GM19043 (cell line): ENCODE measurements around the gene AURKB.
"Not testable (repeated sequence)": the region's sequence is repeated elsewhere in the genome, so short reads cannot be mapped to it uniquely, and the experiment has no call there.

Source experiments
- ATAC-seq: cut with Tn5 transposase; IDR thresholded peaks from one replicate; pipeline ENCODE4 v1.9.1; 2021; ENCODE audit warnings: low read depth; ENCODE audit not compliant: unreplicated experiment

Gene AURKB

GRCh38 chr17:8209907-8210760, at the start of gene AURKB:
AURKB (minus strand) TSS chr17:8210575; CDS start chr17:8210224, 351 bp downstream.
- ATAC-seq, result peak; percentile 79

DNA sequence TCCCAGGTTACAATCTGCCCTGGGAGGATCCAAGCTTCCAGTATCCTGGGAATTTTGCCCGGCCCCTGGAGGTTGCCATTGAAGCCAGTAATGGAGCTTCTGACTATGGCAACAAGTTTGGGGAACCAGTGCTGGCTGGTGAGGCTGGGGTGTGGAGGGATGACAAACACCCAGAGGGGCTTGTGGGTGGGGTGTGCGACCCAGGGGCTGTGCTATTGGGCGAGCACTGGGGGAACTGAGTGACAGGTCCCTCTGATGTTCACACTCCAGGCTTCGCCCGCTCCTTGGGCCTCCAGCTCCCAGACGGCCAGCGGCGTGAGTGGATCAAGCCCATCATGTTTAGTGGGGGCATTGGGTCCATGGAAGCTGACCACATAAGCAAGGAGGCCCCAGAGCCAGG, 47.4 kb upstream of the AURKB start:
- ATAC-seq, result no peak

DNA sequence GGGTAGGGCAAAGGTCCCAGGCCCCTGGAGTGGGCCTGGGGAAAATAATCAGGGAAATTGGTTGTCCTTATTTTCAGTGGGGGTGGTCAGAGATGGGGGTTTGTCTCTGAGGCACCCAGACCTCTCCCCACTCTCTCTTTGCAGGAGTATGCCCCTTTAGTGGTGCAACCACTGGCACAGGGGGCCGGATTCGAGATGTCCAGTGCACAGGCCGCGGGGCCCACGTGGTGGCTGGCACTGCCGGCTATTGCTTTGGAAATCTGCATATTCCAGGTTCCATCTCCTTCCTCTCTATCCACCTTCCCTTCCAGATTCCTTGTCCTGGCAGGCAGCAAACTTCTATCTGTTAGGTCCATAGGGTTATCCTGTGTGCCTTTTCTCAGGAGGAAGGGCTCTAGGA, 46.3 kb upstream of the AURKB start:
- no peak for ATAC-seq

DNA sequence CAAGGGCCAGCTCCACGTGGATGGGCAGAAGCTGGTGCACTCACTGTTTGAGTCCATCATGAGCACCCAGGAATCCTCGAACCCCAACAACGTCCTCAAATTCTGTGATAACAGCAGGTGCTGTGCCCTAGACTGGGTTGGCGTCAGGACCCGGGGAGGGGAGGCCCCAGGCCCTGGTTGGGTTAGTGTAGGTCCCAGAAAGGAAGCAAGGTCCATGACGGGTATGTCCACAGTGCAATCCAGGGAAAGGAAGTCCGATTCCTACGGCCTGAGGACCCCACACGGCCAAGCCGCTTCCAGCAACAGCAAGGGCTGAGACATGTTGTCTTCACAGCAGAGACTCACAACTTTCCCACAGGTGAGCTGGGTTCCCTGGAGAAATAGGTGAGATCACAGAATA, 45.9 kb upstream of the AURKB start:
- ATAC-seq, result no peak

- no peak for ATAC-seq
Measured at GRCh38 chr17:8255499-8255898, 45.1 kb upstream of the AURKB start.

DNA sequence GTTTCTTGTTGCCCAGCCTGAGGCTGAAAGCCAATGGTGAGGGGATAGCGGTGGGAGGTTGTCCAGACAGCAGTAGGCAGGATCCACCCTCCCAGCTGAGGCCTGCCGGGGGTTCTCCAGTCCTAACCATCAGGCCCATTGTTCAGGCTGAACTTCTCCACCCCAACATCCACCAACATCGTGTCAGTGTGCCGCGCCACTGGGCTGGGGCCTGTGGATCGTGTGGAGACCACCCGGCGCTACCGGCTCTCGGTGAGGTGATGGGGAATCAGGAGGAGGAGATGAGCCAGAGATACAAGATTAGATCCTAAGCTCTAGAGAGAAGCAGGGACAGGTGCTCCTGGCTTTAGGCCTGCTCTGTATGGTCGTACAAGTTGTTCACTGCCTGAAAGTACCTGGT, 44.5 kb upstream of the AURKB start:
- ATAC-seq, result no peak

DNA sequence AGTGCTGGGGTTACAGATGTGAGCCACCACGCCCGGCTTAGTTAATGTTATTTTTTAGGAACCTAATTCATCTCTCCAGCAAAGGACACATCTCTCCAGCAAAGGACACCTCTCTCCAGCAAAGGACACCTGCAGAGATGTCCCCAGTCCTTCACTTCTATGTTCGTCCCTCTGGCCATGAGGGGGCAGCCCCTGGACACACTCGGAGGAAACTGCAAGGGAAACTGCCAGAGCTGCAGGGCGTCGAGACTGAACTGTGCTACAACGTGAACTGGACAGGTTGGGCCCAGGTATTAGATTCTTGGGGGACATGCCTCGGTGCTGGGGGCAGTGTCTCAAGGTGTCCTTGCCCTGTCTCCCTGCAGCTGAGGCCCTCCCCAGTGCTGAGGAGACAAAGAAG, 43.4 kb upstream of the AURKB start:
- no peak for ATAC-seq

- ATAC-seq, result not testable (repeated sequence)
Measured at GRCh38 chr17:8251411-8251810, 41.0 kb upstream of the AURKB start.

GRCh38 chr17:8249621-8250500, 39.5 kb upstream of the AURKB start:
- no peak for ATAC-seq

- no peak for ATAC-seq
Measured at GRCh38 chr17:8248751-8249607, 38.6 kb upstream of the AURKB start, which contains the start of gene PFAS. PFAS (plus strand) TSS chr17:8249289; CDS start chr17:8253938, 4,649 bp downstream.

DNA sequence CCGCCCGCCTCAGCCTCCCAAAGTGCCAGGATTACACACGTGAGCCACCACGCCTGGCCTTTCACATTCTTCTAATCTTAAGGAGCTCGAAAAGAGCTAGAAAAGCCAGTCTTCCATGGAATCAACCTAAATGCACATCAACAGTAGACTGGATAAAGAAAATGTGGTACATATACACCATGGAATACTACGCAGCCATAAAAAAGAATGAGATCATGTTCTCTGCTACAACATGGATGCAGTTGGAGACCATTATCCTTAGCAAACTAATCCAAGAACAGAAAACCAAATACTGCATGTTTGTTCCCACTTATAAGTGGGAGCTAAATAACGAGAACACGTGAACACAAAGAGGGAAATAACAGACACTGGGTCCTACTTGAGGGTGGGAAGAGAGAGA, 34.4 kb upstream of the AURKB start:
- no peak for ATAC-seq

DNA sequence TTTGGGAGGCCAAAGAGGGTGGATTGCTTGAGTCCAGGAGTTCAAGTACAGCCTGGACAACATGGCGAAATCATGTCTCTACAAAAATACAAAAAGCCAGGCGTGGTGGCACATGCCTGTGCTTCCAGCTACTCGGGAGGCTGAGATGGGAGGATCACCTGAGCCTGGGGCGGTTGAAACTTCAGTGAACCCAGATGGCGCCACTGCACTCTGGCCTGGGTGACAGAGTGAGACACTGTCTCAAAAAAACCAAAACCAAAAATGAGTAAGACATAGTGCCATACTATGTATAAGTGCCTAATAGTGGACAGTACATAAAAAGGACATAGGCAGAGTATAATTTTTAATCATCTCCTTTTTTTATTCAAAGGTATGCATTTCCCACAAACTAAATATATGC, 33.5 kb upstream of the AURKB start:
- no peak for ATAC-seq

DNA sequence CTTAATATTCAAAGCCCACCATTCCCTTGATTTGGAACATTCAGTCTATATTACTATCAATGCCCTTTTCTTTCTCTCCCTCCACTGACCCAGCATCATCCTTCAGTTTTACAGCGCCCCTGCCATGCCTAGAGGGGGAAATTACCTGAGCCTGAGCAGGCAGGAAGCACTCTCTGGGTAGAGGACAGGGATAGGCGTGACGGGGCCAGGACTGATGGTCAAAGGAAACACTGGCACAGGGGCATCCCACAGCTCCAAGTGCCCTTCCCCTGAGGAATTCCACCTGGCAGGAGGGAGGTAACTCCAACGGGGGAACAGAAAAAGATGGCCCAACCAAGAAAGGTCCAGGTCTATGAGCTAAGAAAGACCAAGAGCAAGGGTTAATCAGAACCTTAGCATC, 27.5 kb upstream of the AURKB start:
- ATAC-seq, result no peak

DNA sequence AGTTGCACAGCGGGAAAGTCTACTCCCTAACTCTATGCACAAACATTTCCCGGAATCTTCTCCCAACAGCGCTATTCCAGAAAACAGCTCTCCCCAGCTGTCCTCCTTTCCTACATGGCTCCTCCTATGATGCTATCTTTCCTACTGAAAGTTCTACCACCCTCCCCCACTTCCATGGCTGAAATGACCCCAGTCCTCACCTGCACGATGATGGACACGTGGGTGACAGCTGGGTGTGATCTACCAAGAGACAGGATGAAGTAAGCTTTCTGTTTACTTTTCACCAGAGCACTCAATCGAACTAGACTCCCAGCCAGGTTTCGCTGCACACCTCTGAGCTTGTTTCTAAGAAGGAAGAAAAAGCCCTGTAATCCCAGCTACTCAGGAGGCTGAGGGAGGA, 26.8 kb upstream of the AURKB start:
- ATAC-seq, result no peak

- no peak for ATAC-seq
Measured at GRCh38 chr17:8235676-8236075, 25.3 kb upstream of the AURKB start.

GRCh38 chr17:8234361-8235270, 24.2 kb upstream of the AURKB start:
- no peak for ATAC-seq

DNA sequence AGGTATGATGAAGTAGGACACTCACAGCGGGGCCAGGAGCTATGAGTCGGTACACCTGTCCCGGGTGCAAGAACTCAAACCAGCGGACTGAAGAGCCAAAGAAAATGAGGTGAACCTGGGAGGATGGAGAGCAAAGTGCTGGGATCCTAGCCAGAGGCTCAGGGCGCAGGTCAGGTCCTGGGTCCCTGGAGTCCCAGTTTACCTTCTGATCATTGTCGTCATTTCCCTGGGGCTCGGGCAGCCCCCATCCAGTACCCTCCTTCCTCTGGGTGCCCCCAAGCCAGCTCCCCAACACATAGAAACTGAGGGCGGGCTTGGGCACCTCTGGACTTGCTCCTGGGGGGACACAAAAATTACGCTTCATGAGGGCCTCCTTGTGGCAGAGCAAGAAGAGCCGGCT, 21.3 kb upstream of the AURKB start:
- no peak for ATAC-seq

DNA sequence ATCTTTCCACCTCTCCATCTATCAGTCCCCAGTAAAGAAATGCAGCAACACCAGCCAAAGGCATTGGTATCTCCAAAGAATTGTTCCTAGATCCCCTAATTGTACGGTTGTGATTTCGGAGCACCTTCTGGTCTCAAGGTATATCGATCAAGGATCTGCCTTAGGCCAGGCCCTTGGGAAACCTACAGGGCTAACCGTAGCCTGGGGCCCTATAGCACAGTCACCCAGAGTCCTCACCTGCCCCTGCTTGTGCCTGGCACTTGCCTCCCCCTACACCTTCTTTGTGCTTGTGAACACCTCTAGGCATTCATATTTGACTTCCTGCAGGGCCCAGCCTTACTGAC, 16.8 kb upstream of the AURKB start:
- ATAC-seq, result no peak

DNA sequence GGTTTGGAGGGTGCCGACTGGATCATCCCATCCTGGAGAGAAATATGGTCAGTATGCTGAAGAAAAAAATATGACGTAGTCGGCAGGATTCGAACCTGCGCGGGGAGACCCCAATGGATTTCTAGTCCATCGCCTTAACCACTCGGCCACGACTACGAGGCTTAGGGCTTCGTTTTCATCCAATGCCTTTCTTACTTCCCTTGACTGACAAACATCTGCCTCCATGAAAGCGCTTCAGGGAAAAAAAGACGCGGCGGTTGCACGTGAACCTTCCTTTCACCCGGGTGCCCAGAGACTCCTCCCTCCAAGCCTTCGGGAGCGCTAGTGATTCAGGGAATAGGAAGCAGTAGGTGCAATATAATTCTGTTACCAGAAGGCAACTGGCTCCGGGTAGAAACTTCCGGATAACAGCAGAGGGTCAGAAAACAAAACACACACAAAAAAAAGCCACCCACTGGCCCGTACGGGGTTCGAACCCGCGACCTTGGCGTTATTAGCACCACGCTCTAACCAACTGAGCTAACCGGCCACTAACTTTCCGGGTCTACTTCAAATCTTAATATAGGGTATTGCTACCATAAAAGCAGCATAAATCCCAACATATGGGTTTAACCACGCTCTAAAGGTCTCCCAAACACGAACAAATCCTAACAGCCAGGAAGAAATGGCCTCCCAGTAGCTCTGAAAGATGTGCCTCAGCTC, 16.3 kb upstream of the AURKB start:
- ATAC-seq, result no peak
